GM21447 (cell line): Measurements from ENCODE around the gene GLIPR2.
"Not testable (repeated sequence)": the region's sequence is repeated elsewhere in the genome, so short reads cannot be mapped to it uniquely, and the experiment has no call there.

ENCODE experiments used
- ATAC-seq: cut with Tn5 transposase; IDR thresholded peaks from one replicate; pipeline ENCODE4 v1.9.1; 2021; ENCODE audit not compliant: unreplicated experiment

GLIPR2 gene

GRCh38 chr9:36143245-36143641 is 6.7 kb downstream of the GLIPR2 start:
- no peak for ATAC-seq

DNA sequence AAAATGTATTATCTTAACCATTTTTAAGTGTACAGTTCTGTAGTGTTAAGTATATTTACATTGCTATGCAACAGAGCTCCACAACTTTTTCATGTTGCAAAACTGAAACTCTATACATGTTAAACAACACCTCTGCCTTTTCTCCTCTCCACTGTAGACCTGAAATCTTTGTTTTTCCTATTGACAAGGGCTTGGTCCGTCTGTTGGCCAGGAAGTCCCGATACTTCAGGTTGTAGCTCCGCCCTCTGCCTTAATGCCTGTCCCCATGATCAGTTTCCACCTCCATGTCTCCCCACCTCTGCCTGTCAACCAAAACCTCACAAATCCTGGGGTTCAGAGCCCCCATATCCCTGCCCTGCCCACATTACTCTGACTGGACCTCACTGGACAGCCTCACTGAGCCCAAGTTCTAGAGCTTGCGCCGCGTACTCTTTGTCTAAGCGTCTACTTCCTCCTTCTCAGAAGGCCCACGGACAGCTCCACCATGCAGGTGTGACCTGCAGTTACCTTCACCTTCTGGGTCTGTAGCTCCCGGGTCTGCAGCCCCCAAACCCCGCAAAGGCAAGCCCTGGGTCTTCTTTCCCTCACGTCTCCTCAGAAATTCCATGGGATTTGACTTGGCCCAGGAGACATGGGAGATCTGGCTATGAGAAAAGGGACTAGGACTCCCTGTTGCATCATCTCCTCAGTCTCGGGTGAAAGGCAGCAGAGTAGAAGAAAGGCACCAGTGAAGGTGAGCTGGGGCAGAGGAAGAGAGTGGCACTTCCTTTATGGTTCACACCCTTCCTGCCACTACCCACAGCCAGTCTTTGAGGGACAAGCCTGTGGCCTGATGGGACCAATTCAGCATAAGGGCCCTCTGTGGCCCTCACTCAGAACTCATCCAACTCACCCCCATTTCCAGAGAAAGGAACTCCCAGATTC is 8.0 kb downstream of the GLIPR2 start:
- ATAC-seq: no peak

DNA sequence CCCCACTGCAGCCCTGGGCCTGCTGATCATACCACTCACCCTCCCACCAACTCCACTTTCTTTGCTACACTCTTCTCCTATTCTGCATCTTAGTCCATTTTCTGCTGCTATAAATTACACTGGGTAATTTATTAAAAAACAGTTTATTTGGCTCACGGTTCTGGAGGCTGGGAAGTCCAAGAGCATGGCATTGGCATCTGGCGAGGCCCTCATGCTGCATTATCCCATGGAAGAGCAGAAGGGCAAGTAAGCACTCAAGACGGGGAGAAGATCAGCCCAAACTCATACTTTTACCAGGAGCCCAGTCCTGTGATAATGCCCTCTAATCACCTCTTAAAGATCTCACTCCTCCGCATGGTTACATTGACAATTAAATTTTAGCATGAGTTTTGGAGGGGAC is 9.4 kb downstream of the GLIPR2 start:
- ATAC-seq: no peak

DNA sequence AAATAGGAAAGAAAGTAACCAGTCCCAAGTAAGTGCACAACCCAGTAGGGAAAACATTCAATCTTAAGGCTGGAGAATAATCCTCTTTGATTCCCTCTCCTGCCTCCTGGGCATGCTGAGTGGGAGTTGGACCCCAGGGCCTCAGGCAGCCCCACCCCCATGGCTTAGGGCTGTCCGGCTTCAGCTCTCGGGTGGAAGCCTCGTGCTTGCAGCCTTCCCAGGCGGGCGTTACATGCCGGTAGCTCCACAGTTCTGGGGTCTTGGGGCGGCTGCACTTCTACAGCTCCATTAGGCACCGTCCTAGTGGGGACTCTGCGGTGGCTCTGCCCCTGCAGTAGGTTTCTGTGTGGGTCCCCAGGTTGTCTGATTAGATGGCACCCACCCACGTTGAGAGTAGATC is 10.1 kb downstream of the GLIPR2 start:
- ATAC-seq: no peak

GRCh38 chr9:36147441-36148175 is 11.1 kb downstream of the GLIPR2 start:
- ATAC-seq: no peak

DNA sequence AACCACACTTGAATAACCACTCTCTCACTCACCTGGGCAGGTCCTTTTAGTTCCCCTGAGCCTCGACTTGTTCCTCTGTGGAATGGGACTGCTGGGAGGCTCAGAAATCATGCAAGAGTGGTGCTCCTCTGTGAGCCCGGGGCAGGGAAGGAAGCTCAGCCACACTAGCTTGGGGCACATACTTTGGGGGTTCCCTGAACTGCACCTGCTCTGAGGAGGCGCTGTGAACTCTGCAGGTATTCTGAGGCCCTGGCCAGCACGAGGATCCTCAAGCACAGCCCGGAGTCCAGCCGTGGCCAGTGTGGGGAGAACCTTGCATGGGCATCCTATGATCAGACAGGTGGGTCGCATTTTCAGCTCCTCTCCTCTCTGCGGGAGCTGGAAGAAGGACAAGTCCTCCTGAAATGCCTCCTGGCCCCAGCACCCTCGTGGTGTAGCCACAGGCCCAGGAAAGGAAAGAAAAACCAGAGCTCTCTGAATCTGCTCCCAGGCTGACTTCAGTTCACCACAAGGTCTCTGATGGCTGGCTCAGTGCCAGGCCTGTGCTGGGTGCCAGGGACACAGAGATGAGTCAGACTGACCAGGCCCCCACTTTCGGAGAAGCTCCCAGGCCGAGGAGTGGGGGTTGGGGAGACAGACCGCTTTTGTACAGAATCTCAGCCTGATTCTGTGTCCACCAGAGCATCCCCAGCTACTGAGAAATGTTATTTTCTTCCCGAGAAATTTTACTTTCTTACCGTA is 11.9 kb downstream of the GLIPR2 start:
- peak; percentile 40 for ATAC-seq

- no peak for ATAC-seq
These were observed 12.7 kb downstream of the GLIPR2 start for GRCh38 chr9:36149197-36149596.

DNA sequence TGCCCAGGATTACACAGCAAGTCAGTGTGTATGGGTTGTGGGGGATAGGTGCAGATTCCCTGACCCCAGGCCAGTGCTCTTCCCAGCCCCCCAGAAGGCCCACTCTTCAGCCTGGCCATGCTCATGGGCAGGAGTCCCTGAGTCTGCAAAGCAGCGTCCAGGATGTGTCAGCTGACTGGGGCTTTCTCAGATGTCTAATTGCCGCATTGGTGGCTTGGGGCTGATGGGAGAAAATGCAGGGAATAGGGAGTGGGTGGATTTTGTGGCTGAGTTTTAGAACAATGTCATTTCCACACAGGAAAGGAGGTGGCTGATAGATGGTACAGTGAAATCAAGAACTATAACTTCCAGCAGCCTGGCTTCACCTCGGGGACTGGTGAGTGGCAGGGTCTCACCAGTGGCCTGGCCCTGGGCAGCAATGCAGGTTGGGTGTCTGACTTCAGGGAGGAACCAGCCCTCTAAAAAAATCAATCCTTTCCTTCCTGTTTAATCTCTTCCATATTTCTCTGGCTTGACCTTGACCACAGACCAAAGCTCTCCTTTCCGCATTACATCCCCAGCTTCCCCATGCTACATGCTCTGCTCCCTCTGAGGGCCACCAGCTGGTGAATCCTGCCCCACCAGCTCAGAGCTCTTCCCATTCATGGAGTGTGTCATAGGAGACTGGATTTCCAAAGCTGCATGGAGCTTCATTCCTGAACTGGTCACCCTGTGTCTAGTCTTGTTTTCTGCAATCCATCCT is 14.2 kb downstream of the GLIPR2 start:
- no peak for ATAC-seq

- ATAC-seq: peak; percentile 81
These were observed 15.0 kb downstream of the GLIPR2 start for GRCh38 chr9:36151316-36152210.

DNA sequence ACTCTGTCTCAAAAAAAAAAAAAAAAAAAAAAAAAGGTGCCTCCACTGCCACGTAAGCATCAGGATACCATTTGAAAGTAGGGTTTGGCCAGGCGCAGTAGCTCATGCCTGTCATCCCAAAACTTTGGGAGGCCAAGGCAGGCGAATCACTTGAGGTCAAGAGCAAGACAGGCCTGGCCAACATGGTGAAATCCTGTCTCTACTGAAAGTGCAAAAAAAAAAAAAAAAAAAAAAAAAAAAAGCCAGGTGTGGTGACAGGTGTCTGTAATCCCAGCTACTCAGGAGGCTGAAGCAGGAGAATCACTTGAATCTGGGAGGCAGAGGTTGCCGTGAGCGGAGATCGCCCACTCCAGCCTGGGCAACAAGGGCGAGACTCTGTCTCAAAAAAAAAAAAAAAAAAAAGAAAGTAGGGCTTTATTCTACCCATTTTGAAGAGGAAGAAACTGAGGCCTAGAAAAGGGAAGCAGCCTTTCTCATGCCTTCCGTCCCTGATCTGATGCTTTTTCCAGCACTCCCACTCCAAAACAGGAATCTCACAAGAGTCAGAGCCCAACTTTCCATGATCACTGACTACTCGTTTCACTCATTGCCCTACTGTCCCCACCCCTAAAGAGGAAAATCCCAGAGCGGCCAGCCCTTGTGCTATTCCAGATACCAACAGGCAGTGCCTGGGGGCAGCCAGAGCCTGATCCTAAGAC is 16.4 kb downstream of the GLIPR2 start:
- no peak for ATAC-seq

GRCh38 chr9:36153746-36154145 is 17.2 kb downstream of the GLIPR2 start:
- no peak for ATAC-seq

- no peak for ATAC-seq
These were observed 17.9 kb downstream of the GLIPR2 start for GRCh38 chr9:36154331-36154952.

DNA sequence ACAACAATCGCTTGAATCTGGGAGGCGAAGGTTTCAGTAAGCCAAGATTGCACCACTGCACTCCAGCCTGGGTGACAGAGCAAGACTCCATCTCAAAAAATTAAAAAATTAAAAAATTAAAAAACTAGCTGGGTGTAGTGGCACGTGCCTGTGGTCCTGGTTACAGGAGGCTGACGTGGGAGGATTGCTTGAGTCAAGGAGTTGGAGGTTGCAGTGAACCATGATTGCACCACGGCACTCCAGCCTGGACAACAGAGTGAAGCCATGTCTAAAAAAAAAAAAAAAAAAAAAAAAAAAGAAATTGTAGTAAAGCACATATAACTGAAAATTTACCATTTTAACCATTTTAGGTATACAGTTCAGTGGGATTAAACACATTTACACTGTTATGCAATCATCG is 19.6 kb downstream of the GLIPR2 start:
- no peak for ATAC-seq

GRCh38 chr9:36158122-36158521 is 21.6 kb downstream of the GLIPR2 start:
- no peak for ATAC-seq

GRCh38 chr9:36158917-36159316 is 22.4 kb downstream of the GLIPR2 start:
- no peak for ATAC-seq

DNA sequence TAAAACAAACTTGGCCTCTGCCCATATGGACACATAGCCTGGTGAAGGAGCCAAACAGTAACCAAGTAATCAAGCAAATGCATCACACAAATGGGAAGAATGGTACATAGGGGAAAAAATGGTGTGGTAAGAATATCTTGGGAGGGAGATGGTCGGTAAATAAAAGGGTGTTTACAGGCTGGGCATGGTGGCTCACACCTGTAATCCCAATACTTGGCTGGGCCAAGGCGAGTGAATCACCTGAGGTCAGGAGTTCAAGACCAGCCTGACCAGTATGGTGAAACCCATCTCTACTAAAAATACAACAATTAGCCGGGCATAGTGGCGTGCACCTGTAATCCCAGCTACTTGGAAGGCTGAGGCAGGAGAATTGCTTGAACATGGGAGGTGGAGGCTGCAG is 23.0 kb downstream of the GLIPR2 start:
- ATAC-seq: not testable (repeated sequence)

- ATAC-seq: not testable (repeated sequence)
These were observed 23.6 kb downstream of the GLIPR2 start for GRCh38 chr9:36160126-36160525.

DNA sequence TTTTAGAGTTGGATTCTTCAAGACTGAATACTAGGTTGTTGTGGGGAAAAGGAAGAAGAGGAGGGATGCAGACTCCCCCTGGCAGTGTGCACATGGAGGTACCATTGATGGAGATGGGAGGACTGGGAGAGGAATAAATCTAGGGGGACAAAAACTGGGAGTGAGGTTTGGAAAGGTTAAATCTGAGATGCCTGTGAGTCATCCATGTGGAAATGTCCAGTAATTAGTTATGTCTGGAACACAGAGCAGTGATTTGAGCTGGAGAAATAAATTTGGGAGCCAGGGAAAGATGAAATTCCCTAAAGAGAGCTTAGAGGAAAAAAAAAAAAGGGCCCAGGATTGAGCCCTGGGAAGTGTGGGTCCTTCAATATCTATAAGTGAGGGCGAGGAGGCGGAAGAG is 24.7 kb downstream of the GLIPR2 start:
- ATAC-seq: no peak
